Neutrophil (primary cell): Measurements from ENCODE around the gene RORC.
"Not testable (repeated sequence)": the region's sequence is repeated elsewhere in the genome, so short reads cannot be mapped to it uniquely, and the experiment has no call there.

ENCODE experiments used
- H3K27ac ChIP-seq: fragments of 200-600 bp; sonication (generic); 2 replicates; pipeline ENCODE4 v1.5.1; 2016; ENCODE audit warnings: mild to moderate bottlenecking, moderate library complexity
- H3K27me3 ChIP-seq: fragments of 200-600 bp; sonication (generic); 2 replicates; pipeline ENCODE4 v1.6.0; 2016; ENCODE audit warnings: mild to moderate bottlenecking
- H3K36me3 ChIP-seq: fragments of 200-600 bp; sonication (generic); 2 replicates; pipeline ENCODE4 v1.5.1; 2017
- H3K4me1 ChIP-seq, 2 experiments: fragments of 200-600 bp in 1 of 2; sonication (generic) in 1 of 2; 1 replicate in 1 of 2; 2 replicates in 1 of 2; pipeline versions ENCODE4 v1.5.1 to v1.6.1; 2013 to 2016; ENCODE audit warnings: low read depth in 1 of 2, low read length in 1 of 2, mild to moderate bottlenecking in 1 of 2, moderate library complexity in 1 of 2; ENCODE audit not compliant: control insufficient read depth in 1 of 2, insufficient read depth in 1 of 2
- H3K4me3 ChIP-seq, 2 experiments: fragments of 200-600 bp in 1 of 2; sonication (generic) in 1 of 2; 1 replicate in 1 of 2; 2 replicates in 1 of 2; pipeline ENCODE4 v1.5.1; 2013 to 2016; ENCODE audit warnings: low read depth in 1 of 2, low read length in 1 of 2, mild to moderate bottlenecking in 1 of 2, moderate library complexity in 1 of 2
- H3K9me3 ChIP-seq: fragments of 200-600 bp; sonication (generic); 2 replicates; pipeline ENCODE4 v1.5.1; 2016
- TF ChIP-seq, protein P1 (sequence below): fragments of 200-600 bp; sonication (generic); IDR thresholded peaks from 2 replicates; pipeline ENCODE4 v1.5.1; 2016; ENCODE audit warnings: antibody characterized with exemption

RORC gene

DNA sequence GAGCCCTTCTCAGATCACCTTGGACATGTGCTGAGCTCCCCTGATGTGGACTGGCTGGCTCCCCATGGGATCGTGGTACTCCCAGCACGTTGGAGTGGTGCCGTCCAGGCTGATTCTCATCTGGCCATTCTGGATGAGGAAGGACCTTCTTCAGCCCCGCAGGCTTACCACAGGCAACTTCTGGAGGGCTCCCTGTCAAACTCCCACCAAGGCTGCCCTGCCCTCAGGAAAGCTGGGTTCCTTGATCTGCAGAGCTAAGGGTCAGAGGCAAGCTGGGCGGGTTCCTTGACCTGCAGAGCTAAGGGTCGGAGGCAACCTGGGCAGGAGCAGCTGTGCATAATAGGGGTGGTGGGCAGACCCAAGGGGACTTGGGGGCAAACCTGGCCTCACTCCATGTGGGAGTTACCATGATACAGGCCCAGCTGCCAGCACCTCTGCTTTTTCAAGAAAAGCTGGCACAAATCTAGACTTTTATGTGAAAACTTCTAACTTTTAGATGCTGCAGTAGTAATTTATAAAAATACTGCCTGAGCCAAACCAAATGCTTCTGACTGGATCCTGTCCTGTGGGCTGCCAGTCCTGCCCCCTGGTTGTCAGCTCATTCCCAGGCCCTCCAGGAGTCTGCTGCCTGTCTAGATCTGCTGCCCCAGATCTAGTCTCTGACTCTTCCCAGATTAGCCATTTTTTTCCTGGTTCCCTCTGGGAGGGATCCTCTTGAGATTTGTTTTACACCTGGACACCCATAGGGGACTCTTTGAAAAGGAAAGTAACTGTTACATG, 27.5 kb upstream of the RORC start:
- peaks cover 8 to 13% of the 10 kb centered on the region in 2 experiments for H3K4me1 ChIP-seq
- H3K9me3 ChIP-seq = no peaks in the 10 kb centered on the region
- H3K4me3 ChIP-seq = no peak overlapping the region
- no peaks in the 10 kb centered on the region for H3K36me3 ChIP-seq
- no peak overlapping the region for H3K27ac ChIP-seq
- no peaks in the 10 kb centered on the region for H3K27me3 ChIP-seq
- TF ChIP-seq, protein P1, sequence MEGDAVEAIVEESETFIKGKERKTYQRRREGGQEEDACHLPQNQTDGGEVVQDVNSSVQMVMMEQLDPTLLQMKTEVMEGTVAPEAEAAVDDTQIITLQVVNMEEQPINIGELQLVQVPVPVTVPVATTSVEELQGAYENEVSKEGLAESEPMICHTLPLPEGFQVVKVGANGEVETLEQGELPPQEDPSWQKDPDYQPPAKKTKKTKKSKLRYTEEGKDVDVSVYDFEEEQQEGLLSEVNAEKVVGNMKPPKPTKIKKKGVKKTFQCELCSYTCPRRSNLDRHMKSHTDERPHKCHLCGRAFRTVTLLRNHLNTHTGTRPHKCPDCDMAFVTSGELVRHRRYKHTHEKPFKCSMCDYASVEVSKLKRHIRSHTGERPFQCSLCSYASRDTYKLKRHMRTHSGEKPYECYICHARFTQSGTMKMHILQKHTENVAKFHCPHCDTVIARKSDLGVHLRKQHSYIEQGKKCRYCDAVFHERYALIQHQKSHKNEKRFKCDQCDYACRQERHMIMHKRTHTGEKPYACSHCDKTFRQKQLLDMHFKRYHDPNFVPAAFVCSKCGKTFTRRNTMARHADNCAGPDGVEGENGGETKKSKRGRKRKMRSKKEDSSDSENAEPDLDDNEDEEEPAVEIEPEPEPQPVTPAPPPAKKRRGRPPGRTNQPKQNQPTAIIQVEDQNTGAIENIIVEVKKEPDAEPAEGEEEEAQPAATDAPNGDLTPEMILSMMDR = no peak

GRCh38 chr1:151858030-151858746, 26.6 kb upstream of the RORC start:
- TF ChIP-seq, protein P1 = no peak
- Histone ChIP-seq H3K4me3 (no peak overlapping the region), H3K9me3 (no peaks in the 10 kb centered on the region), H3K36me3 (no peaks in the 10 kb centered on the region), H3K27ac (no peak overlapping the region), H3K27me3 (no peaks in the 10 kb centered on the region), H3K4me1 (peaks cover 8 to 13% of the 10 kb centered on the region in 2 experiments)

GRCh38 chr1:151855933-151856332, 24.3 kb upstream of the RORC start:
- no peak overlapping the region for H3K4me3 ChIP-seq
- H3K4me1 ChIP-seq = peaks cover 8 to 13% of the 10 kb centered on the region in 2 experiments
- H3K9me3 ChIP-seq = no peaks in the 10 kb centered on the region
- peaks cover 16% of the 10 kb centered on the region for H3K27me3 ChIP-seq
- no peaks in the 10 kb centered on the region for H3K36me3 ChIP-seq
- TF ChIP-seq, protein P1 = no peak
- no peak overlapping the region for H3K27ac ChIP-seq

DNA sequence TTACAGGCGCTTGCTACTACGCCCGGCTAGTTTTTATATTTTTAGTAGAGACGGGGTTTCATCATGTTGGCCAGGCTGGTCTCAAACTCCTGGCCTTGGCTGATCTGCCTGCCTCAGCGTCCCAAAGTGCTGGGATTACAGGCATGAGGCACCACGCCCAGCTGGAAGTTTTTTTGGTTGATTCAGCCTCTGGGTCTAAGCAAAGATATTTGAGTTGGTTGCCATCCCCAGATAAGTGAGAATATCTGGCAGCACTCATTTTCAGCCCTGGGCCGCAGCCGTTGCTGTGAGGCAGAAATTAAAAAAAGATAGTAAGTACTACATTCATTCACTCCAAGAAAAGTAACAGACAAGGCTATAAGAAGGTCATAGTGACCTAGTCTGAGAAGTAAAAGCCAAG, 23.9 kb upstream of the RORC start:
- H3K27ac ChIP-seq, H3K36me3 ChIP-seq, H3K4me3 ChIP-seq: not testable (repeated sequence)

GRCh38 chr1:151854658-151855057, 23.1 kb upstream of the RORC start:
- peaks cover 8 to 13% of the 10 kb centered on the region in 2 experiments for H3K4me1 ChIP-seq
- no peak overlapping the region for H3K4me3 ChIP-seq
- TF ChIP-seq, protein P1 = no peak
- H3K27me3 ChIP-seq = peaks cover 29% of the 10 kb centered on the region
- no peaks in the 10 kb centered on the region for H3K9me3 ChIP-seq
- no peak overlapping the region for H3K27ac ChIP-seq
- H3K36me3 ChIP-seq = no peaks in the 10 kb centered on the region

More for the DNA sequence above, 23.9 kb upstream of the RORC start:
- peaks cover 8 to 13% of the 10 kb centered on the region in 2 experiments for H3K4me1 ChIP-seq
- not testable (repeated sequence) for H3K9me3 ChIP-seq
- H3K27me3 ChIP-seq = peaks cover 21% of the 10 kb centered on the region

- TF ChIP-seq, protein P1 = no peak
- Histone ChIP-seq H3K36me3 (no peaks in the 10 kb centered on the region), H3K4me3 (no peak within 1 kb of the TSS), H3K27ac (no peak within 1 kb of the TSS), H3K27me3 (peaks cover 41% of the 10 kb centered on the region), H3K9me3 (no peaks in the 10 kb centered on the region), H3K4me1 (peaks cover 8 to 13% of the 10 kb centered on the region in 2 experiments)
Measured at GRCh38 chr1:151853411-151853943, 21.9 kb upstream of the RORC start, which contains the start of gene THEM5. TSS of gene THEM5 (minus strand) at chr1:151853712. CDS start at chr1:151853565, 147 bp downstream.
